Endodermal cell (in vitro differentiated cells): Measurements from ENCODE around the gene SUPT3H. TPM values are rescaled to one million over a fixed set of nuclear protein-coding genes. Genes with fewer than 3 reads are reported as not detected.
A peak's percentile ranks its signal among the peaks of the same experiment; 100 is the strongest.

Experiments used
- DNase-seq: peaks from one replicate; pipeline ENCODE4 v3.0.0-alpha.2; 2017
- H3K27ac ChIP-seq: 2 replicates; pipeline ENCODE4 v1.5.1; 2013; ENCODE audit warnings: mild to moderate bottlenecking, low read depth, low read length, moderate library complexity
- H3K27me3 ChIP-seq: 2 replicates; pipeline ENCODE4 v1.6.1; 2013; ENCODE audit warnings: mild to moderate bottlenecking, low read length, moderate library complexity; ENCODE audit not compliant: insufficient read depth, control insufficient read depth, poor library complexity, severe bottlenecking
- H3K36me3 ChIP-seq: 2 replicates; pipeline ENCODE4 v1.7.0; 2013; ENCODE audit warnings: mild to moderate bottlenecking, low read length, moderate library complexity; ENCODE audit not compliant: control insufficient read depth, insufficient read depth
- H3K4me1 ChIP-seq: one replicate; pipeline ENCODE4 v1.7.0; 2013; ENCODE audit warnings: low read length; ENCODE audit not compliant: control insufficient read depth, insufficient read depth
- H3K4me3 ChIP-seq: 2 replicates; pipeline ENCODE4 v1.5.1; 2013; ENCODE audit warnings: mild to moderate bottlenecking, low read length, moderate library complexity
- H3K9ac ChIP-seq: 2 replicates; pipeline ENCODE4 v1.6.1; 2013; ENCODE audit warnings: mild to moderate bottlenecking, low read length, moderate library complexity; ENCODE audit not compliant: poor library complexity, severe bottlenecking; ENCODE audit errors: extremely low read depth
- H3K9me3 ChIP-seq: 2 replicates; pipeline ENCODE4 v1.6.1; 2013; ENCODE audit warnings: mild to moderate bottlenecking, low read length, moderate library complexity; ENCODE audit not compliant: control insufficient read depth
- H3K27ac Mint-ChIP-seq: 2 replicates; pipeline ENCODE4 v1.8.0; 2020; ENCODE audit warnings: mixed read lengths
- H3K27me3 Mint-ChIP-seq: 2 replicates; pipeline ENCODE4 v1.8.0; 2021; ENCODE audit warnings: mild to moderate bottlenecking, mixed read lengths; ENCODE audit not compliant: insufficient read depth
- H3K36me3 Mint-ChIP-seq: 2 replicates; pipeline ENCODE4 v1.8.0; 2020; ENCODE audit warnings: low read depth, mixed read lengths
- H3K4me1 Mint-ChIP-seq: 2 replicates; pipeline ENCODE4 v1.8.0; 2020; ENCODE audit warnings: mixed read lengths
- H3K4me3 Mint-ChIP-seq: 2 replicates; pipeline ENCODE4 v1.8.0; 2020; ENCODE audit warnings: mild to moderate bottlenecking, moderate library complexity, mixed read lengths
- H3K9me3 Mint-ChIP-seq: 2 replicates; pipeline ENCODE4 v1.8.0; 2020; ENCODE audit warnings: mild to moderate bottlenecking, mixed read lengths
- WGBS, 2 experiments: methylation state at CpG; one replicate each; pipeline versions ENCODE4 v1.1.5 to v1.1.7; 2013; ENCODE audit warnings: missing lambda C conversion rate in 2 of 2, mixed read lengths in 1 of 2; ENCODE audit not compliant: insufficient coverage in 1 of 2, insufficient read length in 1 of 2; 5-methylcytosine and 5-hydroxymethylcytosine counted together
- total RNA-seq, 2 donors: library from RNA; stranded (reverse); fragmentation: NEBNext Ultra II Directional in 1 of 2; extraction: Animal tissue kit (Norgen Biotek cat#: 25700) in 1 of 2; gene quantifications; 2 replicates in 1 of 2; 3 replicates in 1 of 2; pipeline ENCODE4 v1.2.1, GENCODE V29; 2021
- TF ChIP-seq, protein P1 (sequence below): fragments of 200-600 bp; sonication (generic); conservative IDR thresholded peaks from 2 replicates; pipeline ENCODE4 v1.5.0; 2021; ENCODE audit warnings: antibody characterized with exemption, mild to moderate bottlenecking

SUPT3H gene
- total RNA-seq, 2 donors from 2014 or later, result 32.4 to 34.7 TPM

- no peaks in the 10 kb centered on the region for H3K36me3 ChIP-seq
- peak; percentile 50 for DNase-seq
Measured at GRCh38 chr6:44972709-44973108, 405.0 kb downstream of the SUPT3H start.

GRCh38 chr6:44969446-44970185, 408.1 kb downstream of the SUPT3H start:
- H3K27ac ChIP-seq, result no peak overlapping the region
- peaks cover 34% of the 10 kb centered on the region for H3K36me3 Mint-ChIP-seq
- 93 to 100% methylated on average over 4 of the region's 4 CpGs for WGBS, 2 experiments

More at GRCh38 chr6:44972709-44973108, 405.0 kb downstream of the SUPT3H start:
- peaks cover 35% of the 10 kb centered on the region for H3K36me3 Mint-ChIP-seq
- H3K27me3 Mint-ChIP-seq, result no peaks in the 10 kb centered on the region
- H3K9ac ChIP-seq, result no peak overlapping the region
- no peak overlapping the region for H3K4me3 Mint-ChIP-seq
- TF ChIP-seq, protein P1, sequence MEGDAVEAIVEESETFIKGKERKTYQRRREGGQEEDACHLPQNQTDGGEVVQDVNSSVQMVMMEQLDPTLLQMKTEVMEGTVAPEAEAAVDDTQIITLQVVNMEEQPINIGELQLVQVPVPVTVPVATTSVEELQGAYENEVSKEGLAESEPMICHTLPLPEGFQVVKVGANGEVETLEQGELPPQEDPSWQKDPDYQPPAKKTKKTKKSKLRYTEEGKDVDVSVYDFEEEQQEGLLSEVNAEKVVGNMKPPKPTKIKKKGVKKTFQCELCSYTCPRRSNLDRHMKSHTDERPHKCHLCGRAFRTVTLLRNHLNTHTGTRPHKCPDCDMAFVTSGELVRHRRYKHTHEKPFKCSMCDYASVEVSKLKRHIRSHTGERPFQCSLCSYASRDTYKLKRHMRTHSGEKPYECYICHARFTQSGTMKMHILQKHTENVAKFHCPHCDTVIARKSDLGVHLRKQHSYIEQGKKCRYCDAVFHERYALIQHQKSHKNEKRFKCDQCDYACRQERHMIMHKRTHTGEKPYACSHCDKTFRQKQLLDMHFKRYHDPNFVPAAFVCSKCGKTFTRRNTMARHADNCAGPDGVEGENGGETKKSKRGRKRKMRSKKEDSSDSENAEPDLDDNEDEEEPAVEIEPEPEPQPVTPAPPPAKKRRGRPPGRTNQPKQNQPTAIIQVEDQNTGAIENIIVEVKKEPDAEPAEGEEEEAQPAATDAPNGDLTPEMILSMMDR, result no peak
- H3K27me3 ChIP-seq, result no peaks in the 10 kb centered on the region
- peaks cover 41% of the 10 kb centered on the region for H3K9me3 Mint-ChIP-seq
- H3K4me3 ChIP-seq, result peak overlapping the region; percentile 45
- no peak overlapping the region for H3K27ac ChIP-seq
- WGBS, 2 experiments, result 95 to 97% methylated on average over 3 of the region's 3 CpGs
- peaks cover 48% of the 10 kb centered on the region for H3K9me3 ChIP-seq
- no peaks in the 10 kb centered on the region for H3K4me1 ChIP-seq
- no peak overlapping the region for H3K27ac Mint-ChIP-seq
- no peaks in the 10 kb centered on the region for H3K4me1 Mint-ChIP-seq

GRCh38 chr6:44967481-44967880, 410.3 kb downstream of the SUPT3H start:
- no peak overlapping the region for H3K27ac Mint-ChIP-seq
- no peaks in the 10 kb centered on the region for H3K27me3 ChIP-seq
- no peak for DNase-seq
- H3K4me1 ChIP-seq, result no peaks in the 10 kb centered on the region
- peaks cover 14% of the 10 kb centered on the region for H3K36me3 Mint-ChIP-seq
- no peaks in the 10 kb centered on the region for H3K36me3 ChIP-seq
- H3K27ac ChIP-seq, result no peak overlapping the region
- peaks cover 16% of the 10 kb centered on the region for H3K9me3 Mint-ChIP-seq
- H3K4me3 ChIP-seq, result no peak overlapping the region
- 92% methylated on average over 1 of the region's 1 CpG; no CpG with 5 or more reads in 1 of the 2 experiments for WGBS, 2 experiments
- H3K27me3 Mint-ChIP-seq, result no peaks in the 10 kb centered on the region
- no peak overlapping the region for H3K4me3 Mint-ChIP-seq
- peaks cover 18% of the 10 kb centered on the region for H3K9me3 ChIP-seq
- no peak overlapping the region for H3K9ac ChIP-seq
- no peaks in the 10 kb centered on the region for H3K4me1 Mint-ChIP-seq
- TF ChIP-seq, protein P1, result no peak

More at GRCh38 chr6:44969446-44970185, 408.1 kb downstream of the SUPT3H start:
- H3K36me3 ChIP-seq, result no peaks in the 10 kb centered on the region
- TF ChIP-seq, protein P1, result no peak
- no peaks in the 10 kb centered on the region for H3K27me3 ChIP-seq
- no peak overlapping the region for H3K9ac ChIP-seq
- no peak overlapping the region for H3K4me3 Mint-ChIP-seq
- DNase-seq, result no peak
- H3K4me3 ChIP-seq, result no peak overlapping the region
- H3K9me3 ChIP-seq, result peaks cover 38% of the 10 kb centered on the region
- no peaks in the 10 kb centered on the region for H3K27me3 Mint-ChIP-seq
- H3K27ac Mint-ChIP-seq, result no peak overlapping the region
- H3K4me1 ChIP-seq, result no peaks in the 10 kb centered on the region
- H3K9me3 Mint-ChIP-seq, result peaks cover 35% of the 10 kb centered on the region
- no peaks in the 10 kb centered on the region for H3K4me1 Mint-ChIP-seq
